Panc1 (cell line): Measurements from ENCODE around the gene ZC3H7A. TPM values are rescaled to one million over a fixed set of nuclear protein-coding genes. Genes with fewer than 3 reads are reported as not detected.
"Not testable (repeated sequence)": the region's sequence is repeated elsewhere in the genome, so short reads cannot be mapped to it uniquely, and the experiment has no call there.

Source experiments
- ATAC-seq: fragments of 200-7000 bp; cut with Tn5 transposase; 2 replicates; pipeline ENCODE4 v1.9.1; 2020; ENCODE audit warnings: mild to moderate bottlenecking, moderate library complexity
- BruUV-seq: library from RNA; stranded (reverse); fragments of 400-500 nt; replicated peaks from 2 replicates; lab custom pipeline; 2021; lab: Mats Ljungman, UMichigan
- CTCF ChIA-PET: fragments of 300-600 bp; sonication (Branson Sonifier 250); formaldehyde crosslinking; loops from one replicate; lab custom pipeline; 2022; ENCODE audit warnings: antibody characterized with exemption; lab: Charles Lee
- POLR2A ChIA-PET: fragments of 300-600 bp; sonication (Branson Sonifier 250); formaldehyde crosslinking; loops from one replicate; lab custom pipeline; 2022; ENCODE audit warnings: antibody characterized with exemption; lab: Charles Lee
- DNase-seq: peaks from one replicate; pipeline ENCODE4 v3.0.0-alpha.2; 2010; ENCODE audit warnings: low read depth, low spot score
- H3K27ac ChIP-seq: 2 replicates; pipeline ENCODE4 v1.5.1; 2011; ENCODE audit warnings: mild to moderate bottlenecking, low read length, inconsistent platforms
- H3K27me3 ChIP-seq: fragments of 200-500 bp; sonication (Bioruptor generic); 2 replicates; pipeline ENCODE4 v1.6.0; 2014; ENCODE audit warnings: low read length, inconsistent platforms; ENCODE audit not compliant: control insufficient read depth, insufficient read depth
- H3K36me3 ChIP-seq: fragments of 200-500 bp; sonication (Bioruptor generic); 2 replicates; pipeline ENCODE4 v1.5.1; 2014; ENCODE audit warnings: inconsistent platforms, mild to moderate bottlenecking, low read length, moderate library complexity; ENCODE audit not compliant: control insufficient read depth, insufficient read depth
- H3K4me1 ChIP-seq: 2 replicates; pipeline ENCODE4 v1.5.1; 2011; ENCODE audit warnings: inconsistent platforms, mild to moderate bottlenecking, low read length, moderate library complexity; ENCODE audit not compliant: control insufficient read depth, insufficient read depth
- H3K4me3 ChIP-seq, 2 experiments: 2 replicates each; pipeline ENCODE4 v1.5.1; 2011 to 2012; ENCODE audit warnings: low read depth in 2 of 2, low read length in 2 of 2, mild to moderate bottlenecking in 2 of 2, inconsistent platforms in 1 of 2, moderate library complexity in 1 of 2
- H3K9me3 ChIP-seq: fragments of 200-500 bp; sonication (Bioruptor generic); 2 replicates; pipeline ENCODE4 v1.5.1; 2014; ENCODE audit warnings: low read depth, mild to moderate bottlenecking, inconsistent platforms, low read length, moderate library complexity; ENCODE audit not compliant: control insufficient read depth, insufficient read depth
- CTCF ChIP-seq: fragments of 450-650 bp; IDR thresholded peaks from 2 replicates; pipeline ENCODE4 v1.5.1; 2017; ENCODE audit warnings: mild to moderate bottlenecking
- POLR2AphosphoS5 ChIP-seq: IDR thresholded peaks from 2 replicates; pipeline ENCODE4 v1.6.1; 2012; ENCODE audit warnings: mild to moderate bottlenecking, low read depth, low read length, moderate library complexity
- REST ChIP-seq, 2 experiments: IDR thresholded peaks; 2 replicates each; pipeline ENCODE4 v1.6.1; 2011 to 2012; ENCODE audit warnings: low read depth in 2 of 2, control low read depth in 1 of 2, low read length in 1 of 2, mild to moderate bottlenecking in 1 of 2, moderate library complexity in 1 of 2; ENCODE audit not compliant: insufficient read depth in 1 of 2
- SIN3A ChIP-seq: IDR thresholded peaks from 2 replicates; pipeline ENCODE4 v1.6.1; 2012; ENCODE audit warnings: low read depth, mild to moderate bottlenecking, low read length, moderate library complexity, borderline replicate concordance; ENCODE audit not compliant: insufficient read depth
- TCF7L2 ChIP-seq: IDR thresholded peaks from 2 replicates; pipeline ENCODE4 v1.6.1; 2011; ENCODE audit warnings: mild to moderate bottlenecking, low read depth, low read length, inconsistent platforms
- in situ Hi-C: cut with HindIII; loops from 2 replicates; pipeline ENCODE4 v1.10.0; 2016; ENCODE audit warnings: low sequenced_read_pairs, low pct_unique_long_range_greater_than_20kb
- intact Hi-C: fragments of 100-400 bp; cut with micrococcal nuclease; formaldehyde crosslinking; loops from one replicate; pipeline ENCODE4 v1.10.0; 2022; ENCODE audit not compliant: unreplicated experiment
- total RNA-seq: library from RNA; stranded (reverse); gene quantifications from one replicate; pipeline ENCODE4 v1.2.1, GENCODE V29; 2021; ENCODE audit not compliant: unreplicated experiment

The ZC3H7A gene
- total RNA-seq, 1 experiment from 2014 or later = 52.3 TPM

GRCh38 chr16:11833951-11834695 lies 37.1 kb upstream of the ZC3H7A start:
- no peaks in the 10 kb centered on the region for H3K9me3 ChIP-seq
- H3K27ac ChIP-seq = no peak overlapping the region
- H3K36me3 ChIP-seq = peaks cover 9% of the 10 kb centered on the region
- no TSS peak for BruUV-seq
- ChIA-PET POLR2A (no interaction called here), CTCF (no interaction called here)
- peaks cover 6% of the 10 kb centered on the region; the same call in 1 of the 2 replicates for H3K4me1 ChIP-seq
- in situ Hi-C loops = no loop called here
- no peak for ATAC-seq
- TF ChIP-seq SIN3A = no peak
- TF ChIP-seq POLR2AphosphoS5 = no peak
- no peak for TF ChIP-seq TCF7L2
- no peak for TF ChIP-seq CTCF
- TF ChIP-seq REST (IDR thresholded peaks at IDR 0.05; ENCODE audit: insufficient read depth in 1 of 2, low read depth in 2 of 2, low read length in 1 of 2) = no peak
- H3K27me3 ChIP-seq = no peaks in the 10 kb centered on the region
- intact Hi-C loops = no loop called here
- DNase-seq = no peak
- no peak overlapping the region for H3K4me3 ChIP-seq

DNA sequence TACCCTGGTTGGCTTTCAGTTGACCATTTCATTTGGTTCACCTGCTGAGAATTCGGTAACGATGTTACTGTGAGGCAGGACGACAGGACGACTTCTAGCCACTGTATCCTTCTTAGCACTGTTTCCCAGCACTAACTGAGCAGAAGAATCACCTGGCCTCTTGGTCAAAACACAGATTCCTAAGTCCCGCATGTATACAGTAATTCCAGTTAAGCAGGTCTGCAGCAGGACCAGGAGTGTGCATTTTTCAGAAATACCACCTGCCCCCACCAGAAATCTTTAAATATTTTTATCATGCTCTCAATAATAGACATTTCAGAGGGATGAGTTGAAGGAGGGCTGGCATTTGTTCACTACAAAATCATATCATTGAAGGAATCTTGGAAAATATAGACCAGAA lies 31.6 kb upstream of the ZC3H7A start:
- TF ChIP-seq SIN3A (no peak), CTCF (no peak), REST (IDR thresholded peaks at IDR 0.05; ENCODE audit: insufficient read depth in 1 of 2, low read depth in 2 of 2, low read length in 1 of 2) (no peak)
- ChIA-PET POLR2A (no interaction called here), CTCF (no interaction called here)
- Histone ChIP-seq H3K4me1 (no peaks in the 10 kb centered on the region), H3K4me3 (no peak overlapping the region), H3K27ac (no peak overlapping the region), H3K9me3 (no peaks in the 10 kb centered on the region), H3K36me3 (no peaks in the 10 kb centered on the region), H3K27me3 (no peaks in the 10 kb centered on the region)
- BruUV-seq = no TSS peak
- DNase-seq (no peak), ATAC-seq (no peak)
- intact Hi-C loops (no loop called here), in situ Hi-C loops (no loop called here)

DNA sequence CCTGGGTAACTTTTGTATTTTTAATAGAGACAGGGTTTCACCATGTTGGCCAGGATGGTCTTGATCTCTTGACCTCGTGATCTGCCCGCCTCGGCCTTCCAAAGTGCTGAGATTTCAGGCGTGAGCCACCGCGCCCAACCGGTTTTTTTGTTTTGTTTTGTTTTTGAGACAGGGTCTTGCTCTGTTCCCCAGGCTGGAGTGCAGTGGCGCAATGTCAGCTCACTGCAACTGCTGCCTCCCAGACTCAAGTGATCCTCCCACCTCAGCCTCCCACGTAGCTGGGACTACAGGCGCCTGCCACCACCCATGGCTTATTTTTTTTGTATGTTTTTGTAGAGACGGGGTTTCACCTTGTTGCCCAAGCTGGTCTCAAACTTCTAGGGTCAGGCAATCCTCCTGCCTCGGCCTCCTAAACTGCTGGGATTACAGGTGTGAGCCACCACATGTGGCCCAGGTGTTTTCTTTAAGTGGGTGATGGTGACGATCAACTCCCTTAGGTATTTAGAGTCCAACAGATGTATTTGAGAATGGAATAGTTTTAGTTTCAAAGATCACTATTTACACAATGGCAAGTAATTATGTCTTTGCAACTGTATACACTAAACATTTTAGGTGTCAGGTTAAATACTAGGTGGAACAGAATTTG lies 28.6 kb upstream of the ZC3H7A start:
- intact Hi-C loops, H3K4me3 ChIP-seq, ATAC-seq, H3K9me3 ChIP-seq, POLR2A ChIA-PET, H3K36me3 ChIP-seq, BruUV-seq, H3K27ac ChIP-seq, H3K4me1 ChIP-seq, CTCF ChIA-PET, DNase-seq, H3K27me3 ChIP-seq, in situ Hi-C loops: not testable (repeated sequence)
